ENCODE data around the gene LYRM2. TPM values are rescaled to one million over a fixed set of nuclear protein-coding genes. Genes with fewer than 3 reads are reported as not detected.

Gene LYRM2
- total RNA-seq, 1 experiment from 2014 or later = 26.3 TPM

DNA sequence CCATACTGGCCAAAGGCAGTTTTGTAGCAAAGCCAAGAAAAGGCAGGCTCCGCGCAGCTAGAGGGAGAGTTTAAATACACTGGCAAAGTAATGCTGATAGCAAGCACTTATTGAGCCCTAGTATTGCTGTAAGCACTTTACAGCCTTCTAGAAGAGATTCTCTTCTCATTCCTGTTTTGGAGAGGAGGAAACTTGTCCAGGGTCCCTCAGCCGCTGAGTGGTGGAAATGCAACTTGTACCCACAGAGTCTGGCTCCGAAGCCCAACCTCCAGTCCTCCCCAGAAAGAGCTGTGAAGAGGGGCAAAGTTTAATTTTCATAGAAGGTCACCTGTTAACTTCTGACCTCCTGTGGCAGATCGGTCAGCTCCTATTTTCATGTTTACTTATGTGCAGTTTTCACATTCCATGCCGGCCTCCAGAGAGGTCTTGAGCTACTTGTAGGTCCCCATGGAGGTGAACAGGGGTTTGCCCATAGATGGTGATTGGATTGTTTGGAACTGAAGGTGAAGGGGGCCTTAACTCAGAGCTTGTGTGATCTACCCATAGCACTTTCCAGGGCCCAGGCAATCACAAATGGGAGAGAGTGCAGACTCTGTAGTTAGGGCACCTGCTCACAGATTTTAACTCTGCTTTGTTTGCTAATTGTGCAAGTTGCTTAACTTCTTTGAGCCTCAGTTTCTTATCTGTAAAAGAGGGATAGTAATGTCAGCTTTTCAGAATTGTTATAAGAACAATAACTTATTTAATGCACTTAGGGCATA, 70.7 kb downstream of the LYRM2 start:
- H2AFZ ChIP-seq (ENCODE audit: low read depth, low read length, poor library complexity, severe bottlenecking) = no peak overlapping the region
- intact Hi-C loops (cut with micrococcal nuclease) = no loop called here
- no peak overlapping the region for H3K9ac ChIP-seq (ENCODE audit: low read length)
- ATAC-seq (no peak), DNase-seq (ENCODE audit: low read depth, low spot score) (no peak)
- H3K27me3 ChIP-seq (ENCODE audit: insufficient read depth, low read length) = 0 out of 2 replicates have a peak, but pooled peaks cover 5% of the 10 kb centered on the region
- RAD21 ChIA-PET (ENCODE audit: low non-redundant PET in 1 of 2, low total read pairs in 2 of 2, uncharacterized antibody in 2 of 2, unreplicated experiment in 2 of 2) = no interaction called here
- H4K20me1 ChIP-seq (ENCODE audit: insufficient read depth) = no peaks in the 10 kb centered on the region
- no peak overlapping the region for H3K4me3 ChIP-seq (replicated peaks in 1 of 2; ENCODE audit: low read depth in 1 of 2, low read length in 2 of 2)
- no peaks in the 10 kb centered on the region for H3K9me3 ChIP-seq (ENCODE audit: control insufficient read depth in 1 of 2, insufficient read depth in 1 of 2, low read depth in 1 of 2, low read length in 2 of 2)
- no peaks in the 10 kb centered on the region for H3K4me1 ChIP-seq (ENCODE audit: control insufficient read depth in 1 of 2, insufficient read depth in 2 of 2, low read length in 2 of 2)
- no peak overlapping the region for H3K27ac ChIP-seq (ENCODE audit: low read depth, low read length)
- no peaks in the 10 kb centered on the region for H3K79me2 ChIP-seq (ENCODE audit: insufficient read depth, low read length)
- H3K9me2 ChIP-seq (ENCODE audit: insufficient read depth) = no peaks in the 10 kb centered on the region
- BruUV-seq (replicated peaks) = no TSS peak
- no peak overlapping the region for H3K4me2 ChIP-seq (ENCODE audit: low read length)
- no peak for TF ChIP-seq ZFX (IDR thresholded peaks at IDR 0.05)
- no peak for TF ChIP-seq SRF (IDR thresholded peaks at IDR 0.05; ENCODE audit: low read depth)
- TF ChIP-seq SIN3A (IDR thresholded peaks at IDR 0.05; ENCODE audit: low read depth) = no peak
- TF ChIP-seq, protein P1, sequence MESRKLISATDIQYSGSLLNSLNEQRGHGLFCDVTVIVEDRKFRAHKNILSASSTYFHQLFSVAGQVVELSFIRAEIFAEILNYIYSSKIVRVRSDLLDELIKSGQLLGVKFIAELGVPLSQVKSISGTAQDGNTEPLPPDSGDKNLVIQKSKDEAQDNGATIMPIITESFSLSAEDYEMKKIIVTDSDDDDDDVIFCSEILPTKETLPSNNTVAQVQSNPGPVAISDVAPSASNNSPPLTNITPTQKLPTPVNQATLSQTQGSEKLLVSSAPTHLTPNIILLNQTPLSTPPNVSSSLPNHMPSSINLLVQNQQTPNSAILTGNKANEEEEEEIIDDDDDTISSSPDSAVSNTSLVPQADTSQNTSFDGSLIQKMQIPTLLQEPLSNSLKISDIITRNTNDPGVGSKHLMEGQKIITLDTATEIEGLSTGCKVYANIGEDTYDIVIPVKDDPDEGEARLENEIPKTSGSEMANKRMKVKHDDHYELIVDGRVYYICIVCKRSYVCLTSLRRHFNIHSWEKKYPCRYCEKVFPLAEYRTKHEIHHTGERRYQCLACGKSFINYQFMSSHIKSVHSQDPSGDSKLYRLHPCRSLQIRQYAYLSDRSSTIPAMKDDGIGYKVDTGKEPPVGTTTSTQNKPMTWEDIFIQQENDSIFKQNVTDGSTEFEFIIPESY (IDR thresholded peaks at IDR 0.05; ENCODE audit: extremely low read depth, insufficient replicate concordance, low read length) = no peak
- TF ChIP-seq, protein P2, sequence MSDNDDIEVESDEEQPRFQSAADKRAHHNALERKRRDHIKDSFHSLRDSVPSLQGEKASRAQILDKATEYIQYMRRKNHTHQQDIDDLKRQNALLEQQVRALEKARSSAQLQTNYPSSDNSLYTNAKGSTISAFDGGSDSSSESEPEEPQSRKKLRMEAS (IDR thresholded peaks at IDR 0.05) = no peak
- TF ChIP-seq ATF3 (IDR thresholded peaks at IDR 0.05) = no peak
- no peak for TF ChIP-seq ELF1 (IDR thresholded peaks at IDR 0.05; ENCODE audit: borderline replicate concordance, low read depth)
- no peak for TF ChIP-seq JUND (IDR thresholded peaks at IDR 0.05)
- TF ChIP-seq CEBPB (IDR thresholded peaks at IDR 0.05; ENCODE audit: low read depth) = no peak
- TF ChIP-seq REST (IDR thresholded peaks at IDR 0.05; ENCODE audit: low read depth) = no peak
- TF ChIP-seq ZNF274 (IDR thresholded peaks at IDR 0.05; ENCODE audit: low read depth, low read length) = no peak
- no peak for TF ChIP-seq POLR2AphosphoS5 (IDR thresholded peaks at IDR 0.05; ENCODE audit: low read depth, low read length)
- TF ChIP-seq CBX3 (IDR thresholded peaks at IDR 0.05; ENCODE audit: low read depth) = no peak
- TF ChIP-seq FOSL1 (IDR thresholded peaks at IDR 0.05; ENCODE audit: low read depth) = no peak
- TF ChIP-seq YY1 (IDR thresholded peaks at IDR 0.05; ENCODE audit: extremely low read depth, insufficient replicate concordance, low read depth, low read length) = no peak
- POLR2A ChIA-PET = no interaction called here
- H3K36me3 ChIP-seq (ENCODE audit: control insufficient read depth in 1 of 2, insufficient read depth in 2 of 2, low read length in 2 of 2) = no peaks in the 10 kb centered on the region
- CTCF ChIA-PET = no interaction called here

Measured in HCT116 (cell line).